ENCODE results near the gene DRD2.

GRCh38 chr11:113396690-113397089 is 78.5 kb downstream of the DRD2 start:
- TF ChIP-seq POLR2AphosphoS5 (IDR thresholded peaks at IDR 0.05; ENCODE audit: low read depth, low read length) (no peak), TAF1 (IDR thresholded peaks at IDR 0.05; ENCODE audit: borderline replicate concordance, low read depth, low read length) (no peak)

Measured in GM12892 (cell line).